NCI-H1048 (cell line): ENCODE data around the gene INPP5A.
"Not testable (repeated sequence)": the region's sequence is repeated elsewhere in the genome, so short reads cannot be mapped to it uniquely, and the experiment has no call there.

Source experiments
- DNase-seq: peaks from one replicate; lab custom pipeline; 2025; lab: John Stamatoyannopoulos, UW

Gene INPP5A

DNA sequence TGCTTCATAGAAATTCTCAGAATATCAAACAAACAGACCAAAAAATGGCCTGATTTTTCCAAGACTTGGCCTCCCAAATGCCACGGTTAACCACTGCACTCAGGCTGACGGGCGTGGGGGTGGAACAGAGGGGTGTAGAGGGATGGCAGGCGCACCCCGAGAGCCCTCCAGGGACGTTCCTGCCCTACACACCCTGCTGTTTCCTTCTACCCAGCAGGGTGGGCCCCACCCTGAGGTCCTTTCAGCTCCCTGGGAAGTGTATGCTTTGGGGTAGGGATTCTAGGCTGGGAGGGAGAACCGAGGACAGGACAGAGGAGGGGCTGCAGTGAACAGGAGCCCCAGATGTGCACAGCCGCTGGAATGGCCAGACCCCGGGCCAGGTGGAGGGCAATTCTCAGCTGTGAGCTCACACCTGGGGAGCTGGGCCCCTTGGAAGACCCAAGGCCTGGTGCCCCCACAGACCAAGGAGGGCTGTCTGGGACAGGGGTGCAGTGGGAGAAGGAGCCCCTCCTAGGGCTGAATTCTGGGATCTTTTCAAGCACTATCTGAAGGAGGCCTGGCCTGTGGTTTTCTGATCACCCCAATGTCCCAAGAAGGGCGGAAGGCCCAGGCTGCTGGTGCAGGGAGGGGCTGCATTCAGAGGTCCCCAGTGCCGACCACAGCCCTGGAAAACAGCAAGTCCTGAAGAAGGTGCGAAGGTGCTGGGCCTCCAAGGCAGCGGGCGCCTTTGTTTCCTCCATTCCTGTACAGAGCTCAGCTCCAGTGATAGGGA lies 32.9 kb upstream of the INPP5A start:
- DNase-seq = no peak

DNA sequence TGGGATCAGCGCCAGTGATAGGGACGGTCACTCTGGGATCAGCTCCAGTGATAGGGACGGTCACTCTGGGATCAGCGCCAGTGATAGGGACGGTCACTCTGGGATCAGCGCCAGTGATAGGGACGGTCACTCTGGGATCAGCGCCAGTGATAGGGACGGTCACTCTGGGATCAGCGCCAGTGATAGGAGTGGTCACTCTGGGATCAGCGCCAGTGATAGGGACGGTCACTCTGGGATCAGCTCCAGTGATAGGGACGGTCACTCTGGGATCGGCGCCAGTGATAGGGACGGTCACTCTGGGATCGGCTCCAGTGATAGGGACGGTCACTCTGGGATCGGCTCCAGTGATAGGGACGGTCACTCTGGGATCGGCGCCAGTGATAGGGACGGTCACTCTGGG lies 32.0 kb upstream of the INPP5A start:
- not testable (repeated sequence) for DNase-seq

GRCh38 chr10:132506711-132507408 lies 30.7 kb upstream of the INPP5A start:
- no peak for DNase-seq

GRCh38 chr10:132507409-132507955 lies 30.1 kb upstream of the INPP5A start:
- no peak for DNase-seq

DNA sequence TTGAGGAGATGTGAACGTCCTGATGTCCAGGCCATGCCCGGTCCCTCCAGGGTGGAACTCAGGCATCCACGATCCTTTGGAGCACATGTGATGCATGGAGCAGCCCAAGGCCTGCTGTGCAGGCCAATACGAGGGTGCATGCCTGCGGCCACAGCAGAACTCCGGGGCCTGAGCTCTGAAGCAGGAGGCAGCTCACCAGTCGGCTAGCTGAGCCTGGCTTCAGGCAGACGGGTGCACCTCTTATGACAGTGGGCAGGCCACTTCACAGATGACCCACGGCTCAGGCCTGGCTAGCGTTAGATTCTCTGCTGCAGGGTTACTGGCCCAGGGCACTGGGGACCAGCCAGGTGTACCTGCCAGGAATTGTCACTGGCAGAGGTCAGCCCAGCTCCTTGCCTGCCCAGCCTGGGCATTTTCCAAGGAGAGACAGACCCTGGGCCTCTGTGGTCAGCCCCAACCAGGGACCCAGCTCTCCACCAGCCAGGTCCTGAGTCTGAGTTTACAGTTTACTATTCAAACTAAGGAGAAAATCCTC lies 29.6 kb upstream of the INPP5A start:
- no peak for DNase-seq

- no peak for DNase-seq
These were observed 28.8 kb upstream of the INPP5A start for GRCh38 chr10:132508581-132509443.

GRCh38 chr10:132509506-132510173 lies 27.9 kb upstream of the INPP5A start:
- DNase-seq = no peak

- DNase-seq = no peak
These were observed 27.4 kb upstream of the INPP5A start for GRCh38 chr10:132510174-132510611.

GRCh38 chr10:132511121-132512051 lies 26.2 kb upstream of the INPP5A start:
- DNase-seq = no peak

GRCh38 chr10:132512052-132512442 lies 25.5 kb upstream of the INPP5A start:
- DNase-seq = no peak

DNA sequence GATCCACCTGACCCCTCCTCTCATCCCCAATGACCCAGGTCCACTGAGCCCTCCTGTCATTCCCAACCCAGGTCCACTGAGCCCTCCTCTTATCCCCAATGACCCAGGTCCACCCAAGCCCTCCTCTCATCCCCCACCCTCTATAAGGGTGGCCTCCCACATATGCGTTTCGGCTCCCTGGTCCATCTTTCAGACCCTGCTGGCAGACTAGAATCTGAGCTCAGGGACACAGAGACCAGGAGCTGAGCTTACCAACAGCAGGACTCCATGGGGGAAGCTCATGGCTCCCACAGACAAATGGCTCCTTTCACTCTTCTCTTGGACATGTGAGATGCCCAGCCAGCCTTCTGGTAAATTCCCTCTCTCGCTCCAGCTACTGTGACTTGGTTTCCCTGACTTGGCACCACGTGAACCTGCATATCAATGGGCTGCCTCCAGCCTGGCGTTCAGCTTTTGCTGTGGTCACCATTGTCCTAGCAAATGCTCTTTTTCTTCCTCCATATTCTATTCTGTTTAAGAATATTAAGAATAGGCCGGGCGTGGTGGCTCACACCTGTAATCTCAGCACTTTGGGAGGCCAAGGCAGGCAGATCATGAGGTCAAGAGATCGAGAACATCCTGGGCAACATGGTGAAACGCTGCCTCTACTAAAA lies 24.8 kb upstream of the INPP5A start:
- no peak for DNase-seq

- no peak for DNase-seq
These were observed 22.6 kb upstream of the INPP5A start for GRCh38 chr10:132514821-132515520.

- no peak for DNase-seq
These were observed 21.5 kb upstream of the INPP5A start for GRCh38 chr10:132515811-132516726.

GRCh38 chr10:132516771-132517725 lies 20.5 kb upstream of the INPP5A start:
- no peak for DNase-seq

GRCh38 chr10:132517951-132518521 lies 19.6 kb upstream of the INPP5A start:
- DNase-seq = no peak

DNA sequence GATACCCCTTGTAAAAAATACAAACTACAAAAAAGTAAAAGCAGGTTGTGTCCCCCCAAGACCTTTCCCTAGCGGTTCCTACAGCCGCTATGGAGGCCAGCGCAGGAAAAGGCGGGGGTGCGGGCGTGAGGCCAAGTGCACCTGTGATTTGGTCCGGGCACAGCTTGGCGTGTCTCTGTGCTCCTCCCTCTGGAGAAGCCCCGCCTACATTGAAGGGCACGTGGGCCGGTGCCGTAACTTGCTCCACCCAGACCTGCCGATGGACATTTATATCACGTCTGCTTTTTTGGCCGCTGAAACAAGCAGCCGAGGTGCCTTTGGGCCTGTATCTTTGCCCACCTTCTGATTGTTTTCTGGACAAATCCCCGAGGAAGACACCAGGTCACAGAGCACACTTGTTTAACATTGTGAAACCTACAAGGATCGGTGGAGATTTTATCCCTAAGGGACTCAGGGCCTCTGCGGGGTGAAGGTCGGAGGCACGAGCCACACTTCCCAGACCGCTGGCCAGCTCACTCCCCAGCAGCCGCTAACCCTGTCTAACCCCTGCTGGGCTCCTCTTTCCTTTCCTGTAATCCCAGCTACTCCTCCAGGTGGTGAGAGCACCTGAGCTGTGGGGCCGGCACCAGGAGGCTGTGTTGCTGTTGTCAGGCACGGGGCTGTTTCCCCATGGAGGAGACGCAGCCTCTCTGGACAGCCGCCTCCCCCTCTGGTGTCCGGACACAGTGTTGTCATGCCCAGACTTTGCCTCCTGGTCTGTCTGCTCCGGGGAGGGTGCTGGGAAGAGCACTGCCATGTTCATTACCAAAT lies 18.8 kb upstream of the INPP5A start:
- DNase-seq = no peak
